GM19025 (cell line): ENCODE data around the gene OPTN.
A peak's percentile ranks its signal among the peaks of the same experiment; 100 is the strongest.
"Not testable (repeated sequence)": the region's sequence is repeated elsewhere in the genome, so short reads cannot be mapped to it uniquely, and the experiment has no call there.

Source experiments
- ATAC-seq: cut with Tn5 transposase; IDR thresholded peaks from one replicate; pipeline ENCODE4 v1.9.1; 2021; ENCODE audit warnings: mild to moderate bottlenecking, low read depth, moderate library complexity; ENCODE audit not compliant: unreplicated experiment

OPTN gene

GRCh38 chr10:13099666-13100348 lies at the start of gene OPTN:
Gene OPTN, plus strand, starts transcription at chr10:13100163. Its CDS starts 8,960 bp downstream, at chr10:13109123.
- ATAC-seq, result peak; percentile 67

- ATAC-seq, result no peak
Measured at GRCh38 chr10:13051126-13051694, 48.8 kb upstream of the OPTN start.

- not testable (repeated sequence) for ATAC-seq
Measured at GRCh38 chr10:13053208-13053607, 46.8 kb upstream of the OPTN start.

- ATAC-seq, result no peak
Measured at GRCh38 chr10:13053794-13054462, 46.0 kb upstream of the OPTN start.

- no peak for ATAC-seq
Measured at GRCh38 chr10:13054844-13055243, 45.1 kb upstream of the OPTN start.

- no peak for ATAC-seq
Measured at GRCh38 chr10:13056456-13057077, 43.4 kb upstream of the OPTN start.

- ATAC-seq, result no peak
Measured at GRCh38 chr10:13062803-13063202, 37.2 kb upstream of the OPTN start.

- no peak for ATAC-seq
Measured at GRCh38 chr10:13066527-13066926, 33.4 kb upstream of the OPTN start.

- ATAC-seq, result no peak
Measured at GRCh38 chr10:13067431-13067830, 32.5 kb upstream of the OPTN start.

- ATAC-seq, result no peak
Measured at GRCh38 chr10:13068071-13068470, 31.9 kb upstream of the OPTN start.

GRCh38 chr10:13068484-13068883 lies 31.5 kb upstream of the OPTN start:
- ATAC-seq, result no peak

- no peak for ATAC-seq
Measured at GRCh38 chr10:13072339-13072738, 27.6 kb upstream of the OPTN start.

- no peak for ATAC-seq
Measured at GRCh38 chr10:13074563-13075451, 25.2 kb upstream of the OPTN start.

- no peak for ATAC-seq
Measured at GRCh38 chr10:13078912-13079775, 20.8 kb upstream of the OPTN start.

- ATAC-seq, result no peak
Measured at GRCh38 chr10:13079776-13080050, 20.2 kb upstream of the OPTN start.

GRCh38 chr10:13080643-13081042 lies 19.3 kb upstream of the OPTN start:
- ATAC-seq, result no peak

- ATAC-seq, result not testable (repeated sequence)
Measured at GRCh38 chr10:13083700-13084099, 16.3 kb upstream of the OPTN start.

- no peak for ATAC-seq
Measured at GRCh38 chr10:13086056-13086455, 13.9 kb upstream of the OPTN start.

- ATAC-seq, result no peak
Measured at GRCh38 chr10:13087601-13087985, 12.4 kb upstream of the OPTN start.
